Ishikawa (cell line): Measurements from ENCODE around the gene C18orf63.

Experiments
- CEBPB ChIP-seq: IDR thresholded peaks from 2 replicates; pipeline ENCODE4 v1.6.1; 2012
- RAD21 ChIP-seq: IDR thresholded peaks from 2 replicates; pipeline ENCODE4 v1.6.1; 2012; ENCODE audit warnings: low read depth
- TAF1 ChIP-seq: IDR thresholded peaks from 2 replicates; pipeline ENCODE4 v1.6.1; 2012; ENCODE audit warnings: low read depth, mild to moderate bottlenecking
- TCF12 ChIP-seq: IDR thresholded peaks from 2 replicates; pipeline ENCODE4 v1.6.1; 2012; ENCODE audit warnings: low read depth
- TF ChIP-seq, protein P1 (sequence below): IDR thresholded peaks from 2 replicates; pipeline ENCODE4 v1.6.1; 2012; ENCODE audit warnings: low read depth, mild to moderate bottlenecking

DNA sequence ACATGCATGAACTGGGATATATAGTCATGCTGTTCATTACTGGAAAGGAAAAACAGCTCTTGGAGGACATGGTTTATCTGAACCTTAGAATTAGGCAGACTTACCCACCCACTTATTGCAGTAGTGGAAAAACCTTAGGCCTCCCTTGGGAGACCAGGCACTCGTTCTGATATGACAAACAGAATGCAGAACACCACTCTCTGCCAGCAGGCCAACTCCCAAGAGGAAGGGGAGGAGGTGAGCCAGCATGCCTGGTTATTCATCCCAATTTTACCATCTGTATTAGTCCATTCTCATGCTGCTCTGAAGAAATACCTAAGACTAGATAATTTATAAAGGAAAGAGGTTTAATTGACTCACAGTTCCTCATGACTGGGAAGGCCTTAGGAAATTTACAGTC is 17.5 kb downstream of the C18orf63 start:
- TF ChIP-seq RAD21: no peak
- TF ChIP-seq, protein P1, sequence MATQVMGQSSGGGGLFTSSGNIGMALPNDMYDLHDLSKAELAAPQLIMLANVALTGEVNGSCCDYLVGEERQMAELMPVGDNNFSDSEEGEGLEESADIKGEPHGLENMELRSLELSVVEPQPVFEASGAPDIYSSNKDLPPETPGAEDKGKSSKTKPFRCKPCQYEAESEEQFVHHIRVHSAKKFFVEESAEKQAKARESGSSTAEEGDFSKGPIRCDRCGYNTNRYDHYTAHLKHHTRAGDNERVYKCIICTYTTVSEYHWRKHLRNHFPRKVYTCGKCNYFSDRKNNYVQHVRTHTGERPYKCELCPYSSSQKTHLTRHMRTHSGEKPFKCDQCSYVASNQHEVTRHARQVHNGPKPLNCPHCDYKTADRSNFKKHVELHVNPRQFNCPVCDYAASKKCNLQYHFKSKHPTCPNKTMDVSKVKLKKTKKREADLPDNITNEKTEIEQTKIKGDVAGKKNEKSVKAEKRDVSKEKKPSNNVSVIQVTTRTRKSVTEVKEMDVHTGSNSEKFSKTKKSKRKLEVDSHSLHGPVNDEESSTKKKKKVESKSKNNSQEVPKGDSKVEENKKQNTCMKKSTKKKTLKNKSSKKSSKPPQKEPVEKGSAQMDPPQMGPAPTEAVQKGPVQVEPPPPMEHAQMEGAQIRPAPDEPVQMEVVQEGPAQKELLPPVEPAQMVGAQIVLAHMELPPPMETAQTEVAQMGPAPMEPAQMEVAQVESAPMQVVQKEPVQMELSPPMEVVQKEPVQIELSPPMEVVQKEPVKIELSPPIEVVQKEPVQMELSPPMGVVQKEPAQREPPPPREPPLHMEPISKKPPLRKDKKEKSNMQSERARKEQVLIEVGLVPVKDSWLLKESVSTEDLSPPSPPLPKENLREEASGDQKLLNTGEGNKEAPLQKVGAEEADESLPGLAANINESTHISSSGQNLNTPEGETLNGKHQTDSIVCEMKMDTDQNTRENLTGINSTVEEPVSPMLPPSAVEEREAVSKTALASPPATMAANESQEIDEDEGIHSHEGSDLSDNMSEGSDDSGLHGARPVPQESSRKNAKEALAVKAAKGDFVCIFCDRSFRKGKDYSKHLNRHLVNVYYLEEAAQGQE: no peak
- no peak for TF ChIP-seq TCF12
- TF ChIP-seq TAF1: no peak
- no peak for TF ChIP-seq CEBPB
